ENCODE data around the gene MGAT4B. TPM values are rescaled to one million over a fixed set of nuclear protein-coding genes. Genes with fewer than 3 reads are reported as not detected.

MGAT4B gene
- total and polyA plus RNA-seq, 2 of the 13 experiments (the other 11 are each of a cell fraction or from before 2014, with no cell fraction given), result 93.5 to 130 TPM

- TF ChIP-seq ZNF687 (CRISPR knock-in tag; IDR thresholded peaks at IDR 0.05) (peak; percentile 44; the same call in 1 of the 2 replicates), SOX13 (IDR thresholded peaks at IDR 0.05) (no peak), SOX13 (CRISPR knock-in tag; conservative IDR thresholded peaks at IDR 0.05 in 1 of 2, IDR thresholded peaks at IDR 0.05 in 1 of 2) (no peak), MXD1 (CRISPR knock-in tag; IDR thresholded peaks at IDR 0.05) (0 out of 2 replicates have a peak, but pooled peaks have one; percentile 33), RBFOX2 (IDR thresholded peaks at IDR 0.05; ENCODE audit: low read depth, low read length) (peak; percentile 85), THAP11 (CRISPR knock-in tag; IDR thresholded peaks at IDR 0.05) (0 out of 2 replicates have a peak, but pooled peaks have one; percentile 11), PTBP1 (IDR thresholded peaks at IDR 0.05; ENCODE audit: low read depth, low read length, poor library complexity, severe bottlenecking) (peak; percentile 3)
Measured at GRCh38 chr5:179823937-179824744, 17.5 kb upstream of the MGAT4B start (continued).

All from HepG2 (cell line).